Uterus (tissue), 4 donors: Measurements from ENCODE around the gene ERMP1. TPM values are rescaled to one million over a fixed set of nuclear protein-coding genes. Genes with fewer than 3 reads are reported as not detected.

ENCODE experiments used
- DNase-seq, 2 donors: peaks; one replicate each; pipeline ENCODE4 v3.0.0-alpha.2; 2019 to 2020
- H3K27ac ChIP-seq, 2 donors: fragments of 200-600 bp; sonication (generic); 1 replicate in 1 of 2; 2 replicates in 1 of 2; pipeline ENCODE4 v1.5.1; 2016 to 2018
- H3K27me3 ChIP-seq, 2 donors: fragments of 200-600 bp; sonication (generic); one replicate each; pipeline ENCODE4 v1.5.1; 2018 to 2019; ENCODE audit warnings: control low read depth in 1 of 2
- H3K36me3 ChIP-seq, 2 donors: fragments of 200-600 bp; sonication (generic); one replicate each; pipeline ENCODE4 v1.5.1; 2019; ENCODE audit warnings: control low read depth in 1 of 2
- H3K4me1 ChIP-seq, 2 donors: fragments of 200-600 bp; sonication (generic); one replicate each; pipeline ENCODE4 v1.5.1; 2018 to 2019; ENCODE audit warnings: control low read depth in 1 of 2
- H3K4me3 ChIP-seq, 2 donors: fragments of 200-600 bp; sonication (generic); 1 replicate in 1 of 2; 2 replicates in 1 of 2; pipeline ENCODE4 v1.5.1; 2018 to 2019; ENCODE audit warnings: mild to moderate bottlenecking in 1 of 2
- H3K9me3 ChIP-seq, 2 donors: fragments of 200-600 bp; sonication (generic); one replicate each; pipeline ENCODE4 v1.5.1; 2019; ENCODE audit warnings: control low read depth in 1 of 2
- POLR2A ChIP-seq, 2 donors: fragments of 450-650 bp; IDR thresholded peaks; one replicate each; pipeline ENCODE4 v1.6.1; 2016; ENCODE audit warnings: antibody characterized with exemption in 2 of 2, mild to moderate bottlenecking in 1 of 2, moderate library complexity in 1 of 2
- intact Hi-C: fragments of 100-400 bp; cut with DNase I; formaldehyde crosslinking; loops from one replicate; pipeline ENCODE4 v1.15.1; 2023; ENCODE audit warnings: low total_unique reads
- total RNA-seq, 4 donors: library from RNA; depleted of rRNA in 3 of 4; stranded (reverse); fragments of >200 nt in 3 of 4; gene quantifications; one replicate each; pipeline versions ENCODE4 v1.1.0 to v1.2.4, GENCODE V29; 2014 to 2023
- TF ChIP-seq, protein P1 (sequence below), 4 experiments: fragments of 200-600 bp in 2 of 4; fragments of 450-650 bp in 2 of 4; sonication (generic) in 2 of 4; IDR thresholded peaks; one replicate each; pipeline ENCODE4 v1.5.1; 2016 to 2019; ENCODE audit warnings: antibody characterized with exemption in 4 of 4, mild to moderate bottlenecking in 2 of 4, moderate library complexity in 1 of 4
- donor health status: DM: yes; HTN: yes; CAD: no.

Gene ERMP1
- total RNA-seq, 4 donors from 2014 or later, result 7.9 to 34.9 (median 11.5) TPM

- Histone ChIP-seq H3K27ac (no peak overlapping the region), H3K4me3 (no peak overlapping the region), H3K9me3 (no peaks in the 10 kb centered on the region), H3K27me3 (no peaks in the 10 kb centered on the region), H3K36me3 (no peaks in the 10 kb centered on the region), H3K4me1 (no peaks in the 10 kb centered on the region)
- no peak for DNase-seq
- TF ChIP-seq, protein P1, sequence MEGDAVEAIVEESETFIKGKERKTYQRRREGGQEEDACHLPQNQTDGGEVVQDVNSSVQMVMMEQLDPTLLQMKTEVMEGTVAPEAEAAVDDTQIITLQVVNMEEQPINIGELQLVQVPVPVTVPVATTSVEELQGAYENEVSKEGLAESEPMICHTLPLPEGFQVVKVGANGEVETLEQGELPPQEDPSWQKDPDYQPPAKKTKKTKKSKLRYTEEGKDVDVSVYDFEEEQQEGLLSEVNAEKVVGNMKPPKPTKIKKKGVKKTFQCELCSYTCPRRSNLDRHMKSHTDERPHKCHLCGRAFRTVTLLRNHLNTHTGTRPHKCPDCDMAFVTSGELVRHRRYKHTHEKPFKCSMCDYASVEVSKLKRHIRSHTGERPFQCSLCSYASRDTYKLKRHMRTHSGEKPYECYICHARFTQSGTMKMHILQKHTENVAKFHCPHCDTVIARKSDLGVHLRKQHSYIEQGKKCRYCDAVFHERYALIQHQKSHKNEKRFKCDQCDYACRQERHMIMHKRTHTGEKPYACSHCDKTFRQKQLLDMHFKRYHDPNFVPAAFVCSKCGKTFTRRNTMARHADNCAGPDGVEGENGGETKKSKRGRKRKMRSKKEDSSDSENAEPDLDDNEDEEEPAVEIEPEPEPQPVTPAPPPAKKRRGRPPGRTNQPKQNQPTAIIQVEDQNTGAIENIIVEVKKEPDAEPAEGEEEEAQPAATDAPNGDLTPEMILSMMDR (IDR thresholded peaks at IDR 0.05), result no peak
- TF ChIP-seq POLR2A (IDR thresholded peaks at IDR 0.05), result no peak
- intact Hi-C loops, result no loop called here
Observed at GRCh38 chr9:5874048-5874447, 41.1 kb upstream of the ERMP1 start.

DNA sequence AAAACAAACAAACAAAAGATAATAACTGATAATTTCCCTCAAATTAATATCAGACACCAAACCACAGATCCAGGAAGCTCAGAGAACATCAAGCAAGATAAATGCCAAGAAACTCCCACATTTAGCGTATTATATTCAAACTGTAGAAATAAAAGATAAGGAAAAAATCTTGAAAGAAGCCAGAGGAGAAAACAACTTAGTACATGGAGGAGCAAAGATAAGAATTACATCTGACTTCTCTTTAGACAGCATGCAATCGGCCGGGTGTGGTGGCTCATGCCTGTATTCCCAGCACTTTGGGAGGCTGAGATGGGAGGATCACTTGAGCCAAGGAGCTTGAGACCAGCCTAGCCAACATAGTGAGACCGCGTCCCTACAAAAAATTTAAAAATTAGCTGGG, 40.5 kb upstream of the ERMP1 start:
- H3K27me3 ChIP-seq, result no peaks in the 10 kb centered on the region
- no peaks in the 10 kb centered on the region for H3K4me1 ChIP-seq
- TF ChIP-seq POLR2A (IDR thresholded peaks at IDR 0.05), result no peak
- TF ChIP-seq, protein P1 (IDR thresholded peaks at IDR 0.05), result no peak
- H3K27ac ChIP-seq, result no peak overlapping the region
- no peaks in the 10 kb centered on the region for H3K9me3 ChIP-seq
- DNase-seq, result no peak
- intact Hi-C loops, result no loop called here
- no peaks in the 10 kb centered on the region for H3K36me3 ChIP-seq
- no peak overlapping the region for H3K4me3 ChIP-seq

DNA sequence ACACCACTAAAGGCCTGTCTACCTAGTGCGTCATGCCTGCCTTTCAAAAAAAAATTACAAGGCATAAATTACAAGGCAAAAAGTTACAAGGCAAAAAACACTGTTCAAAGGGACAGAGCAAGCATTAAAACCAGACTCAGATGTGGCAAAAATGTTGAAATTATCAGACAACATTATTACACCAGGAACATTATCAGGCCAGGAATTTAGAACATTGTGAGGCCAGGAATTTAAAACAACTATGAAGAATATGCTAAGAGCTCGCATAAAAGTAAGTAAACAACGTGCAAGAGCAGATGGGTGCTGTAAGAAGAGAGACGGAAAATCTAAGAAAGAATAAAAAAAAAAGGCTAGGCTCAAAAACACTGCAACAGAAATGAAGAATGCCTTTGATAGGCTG, 39.6 kb upstream of the ERMP1 start:
- Histone ChIP-seq H3K9me3 (no peaks in the 10 kb centered on the region), H3K4me1 (no peaks in the 10 kb centered on the region), H3K36me3 (no peaks in the 10 kb centered on the region), H3K27me3 (no peaks in the 10 kb centered on the region), H3K4me3 (no peak overlapping the region), H3K27ac (peak overlapping the region in 1 of 2 donors; percentile 39)
- TF ChIP-seq POLR2A (IDR thresholded peaks at IDR 0.05), result no peak
- TF ChIP-seq, protein P1 (IDR thresholded peaks at IDR 0.05), result no peak
- intact Hi-C loops, result no loop called here
- DNase-seq, result no peak

GRCh38 chr9:5871785-5872184, 38.9 kb upstream of the ERMP1 start:
- H3K9me3 ChIP-seq, result no peaks in the 10 kb centered on the region
- intact Hi-C loops, result no loop called here
- H3K4me3 ChIP-seq, result no peak overlapping the region
- H3K27ac ChIP-seq, result no peak overlapping the region
- H3K27me3 ChIP-seq, result no peaks in the 10 kb centered on the region
- no peaks in the 10 kb centered on the region for H3K4me1 ChIP-seq
- no peak for DNase-seq
- no peaks in the 10 kb centered on the region for H3K36me3 ChIP-seq
- TF ChIP-seq, protein P1 (IDR thresholded peaks at IDR 0.05), result no peak
- TF ChIP-seq POLR2A (IDR thresholded peaks at IDR 0.05), result no peak

- TF ChIP-seq POLR2A (IDR thresholded peaks at IDR 0.05), result no peak
- TF ChIP-seq, protein P1 (IDR thresholded peaks at IDR 0.05), result no peak
- intact Hi-C loops, result no loop called here
- no peaks in the 10 kb centered on the region for H3K4me1 ChIP-seq
- H3K36me3 ChIP-seq, result no peaks in the 10 kb centered on the region
- no peak for DNase-seq
- no peak overlapping the region for H3K4me3 ChIP-seq
- H3K27me3 ChIP-seq, result no peaks in the 10 kb centered on the region
- no peak overlapping the region for H3K27ac ChIP-seq
- no peaks in the 10 kb centered on the region for H3K9me3 ChIP-seq
Observed at GRCh38 chr9:5870691-5871090, 37.8 kb upstream of the ERMP1 start.
